ENCODE measurements around the gene UQCRQ. TPM values are rescaled to one million over a fixed set of nuclear protein-coding genes. Genes with fewer than 3 reads are reported as not detected.

Gene UQCRQ
- total RNA-seq, 1 experiment from 2014 or later = 306 TPM

- Mint-ChIP-seq H3K27ac (no peak overlapping the region), H3K27me3 (ENCODE audit: low read depth) (no peaks in the 10 kb centered on the region; the same call in 1 of the 2 replicates), H3K9me3 (no peaks in the 10 kb centered on the region), H3K36me3 (ENCODE audit: insufficient read depth in 1 of 3, low read depth in 3 of 3) (no peaks in the 10 kb centered on the region), H3K4me1 (peaks cover 3 to 8% of the 10 kb centered on the region in 2 experiments; a peak in 3 of 4 replicates), H3K4me3 (no peak overlapping the region)
- Histone ChIP-seq H4K8ac (replicated peaks; ENCODE audit: insufficient read length, low read depth, low read length) (no peak overlapping the region), H2BK120ac (ENCODE audit: low read depth, low read length, poor library complexity, severe bottlenecking) (no peak overlapping the region), H3K27me3 (ENCODE audit: insufficient read depth, low read length) (no peaks in the 10 kb centered on the region), H2BK5ac (ENCODE audit: insufficient read length, low read length) (no peak overlapping the region), H3T11ph (ENCODE audit: low read length) (no peak overlapping the region), H3K4ac (ENCODE audit: low read depth, low read length) (no peak overlapping the region), H2BK12ac (ENCODE audit: insufficient read length, low read depth, low read length) (no peak overlapping the region), H2AFZ (ENCODE audit: low read length) (no peak overlapping the region), H3K27ac (ENCODE audit: insufficient read length, low read depth, low read length) (no peak overlapping the region), H3K79me1 (ENCODE audit: insufficient read depth, low read depth, low read length, poor library complexity, severe bottlenecking) (no peaks in the 10 kb centered on the region), H3K9me3 (ENCODE audit: control insufficient read depth, low read depth, low read length) (no peaks in the 10 kb centered on the region), H3K56ac (ENCODE audit: insufficient read length, low read depth, low read length) (no peak overlapping the region), H3K23me2 (ENCODE audit: insufficient read length, low read depth, low read length, poor library complexity, severe bottlenecking) (no peaks in the 10 kb centered on the region), H2BK20ac (ENCODE audit: low read depth, low read length, poor library complexity, severe bottlenecking) (no peak overlapping the region), H2BK15ac (ENCODE audit: low read depth, low read length) (no peak overlapping the region), H3K18ac (ENCODE audit: insufficient read length, low read depth, low read length) (no peak overlapping the region), H4K20me1 (ENCODE audit: control insufficient read depth, insufficient read depth, insufficient read length) (no peaks in the 10 kb centered on the region), H3K4me2 (ENCODE audit: insufficient read depth, insufficient read length, low read length) (no peak overlapping the region), H2AK5ac (ENCODE audit: insufficient read length, low read length) (no peak overlapping the region), H4K91ac (ENCODE audit: insufficient read length, low read depth, low read length) (no peak overlapping the region), H3K14ac (ENCODE audit: insufficient read depth, low read length) (no peak overlapping the region), H3K23ac (ENCODE audit: insufficient read length, low read depth, low read length) (no peak overlapping the region), H3K9ac (ENCODE audit: extremely low read depth, insufficient read length, low read length) (no peak overlapping the region), H4K5ac (ENCODE audit: insufficient read length, low read depth, low read length) (no peak overlapping the region), H3K4me1 (ENCODE audit: insufficient read depth, low read length) (no peaks in the 10 kb centered on the region), H3K79me2 (ENCODE audit: insufficient read depth, low read length) (no peaks in the 10 kb centered on the region)
- TF ChIP-seq CTCF (conservative IDR thresholded peaks at IDR 0.05) = no peak
- WGBS (ENCODE audit: extremely low coverage, insufficient read length, low lambda C conversion rate) = no CpG with 5 or more reads among the region's 3 CpGs
- no peak for DNase-seq
Measured at GRCh38 chr5:132853323-132853722, 13.1 kb upstream of the UQCRQ start.

Data from H9 (cell line).